Heart left ventricle (tissue), 13 donors: Measurements from ENCODE around the gene HOXB4.

Experiments
- CTCF ChIP-seq, 12 donors: fragments of 200-600 bp; sonication (generic) in 4 of 12; IDR thresholded peaks; one replicate each; pipeline versions ENCODE4 v1.5.0 to v1.8.0; 2018 to 2022; ENCODE audit warnings: antibody characterized with exemption in 12 of 12, mild to moderate bottlenecking in 5 of 12
- POLR2A ChIP-seq, 2 donors: fragments of 450-650 bp; IDR thresholded peaks; one replicate each; pipeline ENCODE4 v1.6.1; 2017; ENCODE audit warnings: antibody characterized with exemption in 2 of 2, mild to moderate bottlenecking in 2 of 2, moderate library complexity in 2 of 2
- donor health status: ischemic (EF 13 %, LVEDD 7.1; RV severe dilation, severe dysfunction).
- donor health status: DM: no; HTN: yes; CAD: no.
- donor health status: DM: no; HTN: no; CAD: no.
- donor health status: ischemic (EF 25% LVEDD 6.9; RV normal size, moderate dysfunction).
- donor health status: ischemic (EF 25% LVEDD 5.7; RV mildly dilated, moderate dysfunction).
- donor health status: ischemic (EF 35%, LVEDD 5.7; RV mildly dilated, moderate dysfunction).
- donor health status: nonischemic (EF 11% LVEDD 7.7; RV severe dilation, severe dysfunction).
- donor health status: DM: yes; HTN: yes; CAD: no.
- donor health status: PGD.
- donor health status: ischemic (EF 29% LVEDD 5.4; RV normal size, mild dysfunction).
- donor health status: nonischemic (EF 23%, LVEDD 6.1; RV moderate dilation, normal function).

GRCh38 chr17:48542698-48543106 is 35.4 kb downstream of the HOXB4 start:
- no peak for TF ChIP-seq CTCF (IDR thresholded peaks at IDR 0.05)
- no peak for TF ChIP-seq POLR2A (IDR thresholded peaks at IDR 0.05)
